ENCODE measurements around the gene TCF4.

The TCF4 gene

DNA sequence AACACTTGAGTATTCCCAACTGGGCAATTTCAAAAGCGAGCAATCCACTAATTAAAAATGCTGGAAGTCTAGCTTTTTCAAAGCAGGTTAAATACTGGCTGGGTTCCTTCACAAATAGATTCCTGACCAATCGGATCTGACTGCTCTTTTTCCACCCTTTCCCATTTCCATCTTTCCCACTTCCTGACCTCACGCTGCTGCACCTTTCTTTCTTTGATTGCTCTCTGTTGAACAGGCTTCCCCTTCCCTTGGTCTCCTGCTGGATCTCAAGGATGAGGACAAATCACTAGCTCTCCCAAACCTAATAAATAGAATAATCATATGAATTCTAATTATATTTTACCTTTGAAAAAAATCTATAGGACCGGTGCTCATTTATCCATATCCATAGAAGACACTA, 121.2 kb downstream of the TCF4 start:
- no peak for DNase-seq
- WGBS (ENCODE audit: extremely low coverage, insufficient coverage, insufficient read length) = no CpG with 5 or more reads among the region's 4 CpGs

GRCh38 chr18:55465313-55465712, 122.7 kb downstream of the TCF4 start:
- H3K18ac ChIP-seq (ENCODE audit: low read length) = no peak overlapping the region
- no peak overlapping the region for H2BK5ac ChIP-seq (ENCODE audit: low read depth, low read length, poor library complexity)
- H3K27ac ChIP-seq (ENCODE audit: low read depth, low read length) = no peak overlapping the region
- no peak overlapping the region for H3K14ac ChIP-seq (ENCODE audit: low read length)
- DNase-seq = no peak
- H2AK5ac ChIP-seq (ENCODE audit: low read length) = no peak overlapping the region
- H3K4me1 ChIP-seq (ENCODE audit: control insufficient read depth in 1 of 2, insufficient read depth in 2 of 2, low read length in 2 of 2) = no peaks in the 10 kb centered on the region
- H3K36me3 ChIP-seq (ENCODE audit: control insufficient read depth in 1 of 2, insufficient read depth in 2 of 2, low read length in 2 of 2) = peaks cover 0 to 9% of the 10 kb centered on the region in 2 experiments
- H3K9ac ChIP-seq (ENCODE audit: low read length) = no peak overlapping the region
- H4K8ac ChIP-seq (ENCODE audit: low read depth, low read length) = no peak overlapping the region
- H3K23ac ChIP-seq (ENCODE audit: low read length) = no peak overlapping the region
- no peak overlapping the region for H4K91ac ChIP-seq (ENCODE audit: low read depth, low read length)
- H3K4ac ChIP-seq (ENCODE audit: low read depth, low read length) = no peak overlapping the region
- no peak overlapping the region for H2BK120ac ChIP-seq (ENCODE audit: insufficient read depth, low read length, poor library complexity)
- H3K79me2 ChIP-seq (ENCODE audit: control insufficient read depth, insufficient read depth, low read length, poor library complexity) = no peaks in the 10 kb centered on the region
- H4K12ac ChIP-seq (ENCODE audit: low read depth, low read length) = no peak overlapping the region
- no peak overlapping the region for H2BK12ac ChIP-seq (ENCODE audit: low read length)
- H3K9me3 ChIP-seq (ENCODE audit: insufficient read depth, low read depth, low read length) = no peaks in the 10 kb centered on the region
- no peaks in the 10 kb centered on the region for H3K27me3 ChIP-seq (ENCODE audit: insufficient read depth, low read length)
- H2AFZ ChIP-seq (ENCODE audit: insufficient read depth, low read length, poor library complexity) = no peak overlapping the region
- no peak overlapping the region for H3K4me2 ChIP-seq (ENCODE audit: low read length)
- H3K4me3 ChIP-seq (ENCODE audit: low read depth, low read length) = no peak overlapping the region
- no CpG with 5 or more reads among the region's 2 CpGs for WGBS (ENCODE audit: extremely low coverage, insufficient coverage, insufficient read length)
- H3K79me1 ChIP-seq (ENCODE audit: low read length) = no peaks in the 10 kb centered on the region

More for the DNA sequence above, 121.2 kb downstream of the TCF4 start:
- H4K8ac ChIP-seq (ENCODE audit: low read depth, low read length) = no peak overlapping the region
- H3K27me3 ChIP-seq (ENCODE audit: insufficient read depth, low read length) = no peaks in the 10 kb centered on the region
- H3K9me3 ChIP-seq (ENCODE audit: insufficient read depth, low read depth, low read length) = no peaks in the 10 kb centered on the region
- H3K18ac ChIP-seq (ENCODE audit: low read length) = no peak overlapping the region
- no peak overlapping the region for H3K27ac ChIP-seq (ENCODE audit: low read depth, low read length)
- no peak overlapping the region for H2BK120ac ChIP-seq (ENCODE audit: insufficient read depth, low read length, poor library complexity)
- no peak overlapping the region for H3K14ac ChIP-seq (ENCODE audit: low read length)
- H4K91ac ChIP-seq (ENCODE audit: low read depth, low read length) = no peak overlapping the region
- no peak overlapping the region for H2AK5ac ChIP-seq (ENCODE audit: low read length)
- no peak overlapping the region for H3K9ac ChIP-seq (ENCODE audit: low read length)
- H3K4me2 ChIP-seq (ENCODE audit: low read length) = no peak overlapping the region
- no peak overlapping the region for H3K23ac ChIP-seq (ENCODE audit: low read length)
- H3K79me2 ChIP-seq (ENCODE audit: control insufficient read depth, insufficient read depth, low read length, poor library complexity) = no peaks in the 10 kb centered on the region
- no peaks in the 10 kb centered on the region for H3K4me1 ChIP-seq (ENCODE audit: control insufficient read depth in 1 of 2, insufficient read depth in 2 of 2, low read length in 2 of 2)
- no peak overlapping the region for H2BK12ac ChIP-seq (ENCODE audit: low read length)
- no peaks in the 10 kb centered on the region for H3K79me1 ChIP-seq (ENCODE audit: low read length)
- no peak overlapping the region for H3K4ac ChIP-seq (ENCODE audit: low read depth, low read length)
- no peak overlapping the region for H3K4me3 ChIP-seq (ENCODE audit: low read depth, low read length)
- H4K12ac ChIP-seq (ENCODE audit: low read depth, low read length) = no peak overlapping the region
- no peak overlapping the region for H2AFZ ChIP-seq (ENCODE audit: insufficient read depth, low read length, poor library complexity)
- H2BK5ac ChIP-seq (ENCODE audit: low read depth, low read length, poor library complexity) = no peak overlapping the region
- H3K36me3 ChIP-seq (ENCODE audit: control insufficient read depth in 1 of 2, insufficient read depth in 2 of 2, low read length in 2 of 2) = peaks cover 0 to 10% of the 10 kb centered on the region in 2 experiments

DNA sequence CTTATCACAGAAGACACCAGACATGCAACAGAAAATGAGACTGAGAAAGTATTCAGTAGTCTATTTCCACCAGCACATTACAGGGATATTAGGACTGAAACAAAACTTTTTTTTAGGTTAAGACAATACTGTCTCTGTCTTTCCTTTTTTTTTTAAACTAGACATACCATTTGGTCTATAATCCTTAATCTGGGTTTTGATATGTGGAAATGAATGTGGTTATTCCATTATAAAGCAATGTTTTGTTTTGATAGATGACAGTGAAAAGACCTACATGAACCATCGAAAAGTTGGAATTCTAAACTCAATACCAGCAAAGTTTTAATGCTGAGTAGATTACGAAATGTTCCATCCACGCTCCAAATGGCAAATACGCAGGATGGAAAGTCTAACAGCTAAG, 123.4 kb downstream of the TCF4 start:
- Histone ChIP-seq H3K18ac (ENCODE audit: low read length) (no peak overlapping the region), H3K36me3 (ENCODE audit: control insufficient read depth in 1 of 2, insufficient read depth in 2 of 2, low read length in 2 of 2) (peaks cover 0 to 9% of the 10 kb centered on the region in 2 experiments), H3K9me3 (ENCODE audit: insufficient read depth, low read depth, low read length) (no peaks in the 10 kb centered on the region), H2BK5ac (ENCODE audit: low read depth, low read length, poor library complexity) (no peak overlapping the region), H4K91ac (ENCODE audit: low read depth, low read length) (no peak overlapping the region), H4K12ac (ENCODE audit: low read depth, low read length) (no peak overlapping the region), H2AK5ac (ENCODE audit: low read length) (no peak overlapping the region), H3K27me3 (ENCODE audit: insufficient read depth, low read length) (no peaks in the 10 kb centered on the region), H2AFZ (ENCODE audit: insufficient read depth, low read length, poor library complexity) (no peak overlapping the region), H3K23ac (ENCODE audit: low read length) (no peak overlapping the region), H3K27ac (ENCODE audit: low read depth, low read length) (no peak overlapping the region), H3K79me2 (ENCODE audit: control insufficient read depth, insufficient read depth, low read length, poor library complexity) (no peaks in the 10 kb centered on the region), H4K8ac (ENCODE audit: low read depth, low read length) (no peak overlapping the region), H3K4me3 (ENCODE audit: low read depth, low read length) (no peak overlapping the region), H3K9ac (ENCODE audit: low read length) (no peak overlapping the region), H2BK120ac (ENCODE audit: insufficient read depth, low read length, poor library complexity) (no peak overlapping the region), H3K14ac (ENCODE audit: low read length) (no peak overlapping the region), H3K4me2 (ENCODE audit: low read length) (no peak overlapping the region), H3K4me1 (ENCODE audit: control insufficient read depth in 1 of 2, insufficient read depth in 2 of 2, low read length in 2 of 2) (no peaks in the 10 kb centered on the region), H3K4ac (ENCODE audit: low read depth, low read length) (no peak overlapping the region), H3K79me1 (ENCODE audit: low read length) (no peaks in the 10 kb centered on the region), H2BK12ac (ENCODE audit: low read length) (no peak overlapping the region)
- no CpG with 5 or more reads among the region's 4 CpGs for WGBS (ENCODE audit: extremely low coverage, insufficient coverage, insufficient read length)
- no peak for DNase-seq

DNA sequence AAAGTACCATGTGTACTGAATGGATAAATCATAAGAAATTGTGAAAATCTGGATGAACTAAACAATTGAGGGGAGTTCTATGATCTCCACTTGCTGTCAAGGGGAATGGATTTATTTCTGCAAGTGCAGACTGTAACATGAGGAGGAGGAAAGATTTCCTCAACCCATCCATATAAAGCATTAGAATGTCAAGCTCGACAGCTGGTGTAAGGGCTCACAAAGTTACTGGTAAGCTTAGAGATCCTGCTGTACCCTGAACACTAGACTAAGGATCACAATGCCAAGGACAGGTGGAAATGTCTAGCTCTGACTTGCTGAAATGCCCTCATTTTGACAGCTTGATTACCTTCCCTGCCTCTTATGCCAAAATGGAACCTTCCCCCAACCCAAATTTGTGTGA, 125.3 kb downstream of the TCF4 start:
- Histone ChIP-seq H3K27ac (ENCODE audit: low read depth, low read length) (no peak overlapping the region), H3K4me3 (ENCODE audit: low read depth, low read length) (no peak overlapping the region), H3K36me3 (ENCODE audit: control insufficient read depth in 1 of 2, insufficient read depth in 2 of 2, low read length in 2 of 2) (peaks cover 0 to 6% of the 10 kb centered on the region in 2 experiments), H3K4me2 (ENCODE audit: low read length) (no peak overlapping the region), H3K79me1 (ENCODE audit: low read length) (no peaks in the 10 kb centered on the region), H2AFZ (ENCODE audit: insufficient read depth, low read length, poor library complexity) (no peak overlapping the region), H3K14ac (ENCODE audit: low read length) (no peak overlapping the region), H2BK12ac (ENCODE audit: low read length) (no peak overlapping the region), H4K91ac (ENCODE audit: low read depth, low read length) (no peak overlapping the region), H2AK5ac (ENCODE audit: low read length) (no peak overlapping the region), H3K4ac (ENCODE audit: low read depth, low read length) (no peak overlapping the region), H4K8ac (ENCODE audit: low read depth, low read length) (no peak overlapping the region), H3K9ac (ENCODE audit: low read length) (peak overlapping the region; percentile 22), H3K23ac (ENCODE audit: low read length) (no peak overlapping the region), H4K12ac (ENCODE audit: low read depth, low read length) (no peak overlapping the region), H3K9me3 (ENCODE audit: insufficient read depth, low read depth, low read length) (no peaks in the 10 kb centered on the region), H3K79me2 (ENCODE audit: control insufficient read depth, insufficient read depth, low read length, poor library complexity) (no peaks in the 10 kb centered on the region), H3K18ac (ENCODE audit: low read length) (no peak overlapping the region), H2BK120ac (ENCODE audit: insufficient read depth, low read length, poor library complexity) (no peak overlapping the region), H3K27me3 (ENCODE audit: insufficient read depth, low read length) (no peaks in the 10 kb centered on the region), H2BK5ac (ENCODE audit: low read depth, low read length, poor library complexity) (no peak overlapping the region), H3K4me1 (ENCODE audit: control insufficient read depth in 1 of 2, insufficient read depth in 2 of 2, low read length in 2 of 2) (no peaks in the 10 kb centered on the region)
- DNase-seq = no peak
- no CpG with 5 or more reads among the region's 1 CpG for WGBS (ENCODE audit: extremely low coverage, insufficient coverage, insufficient read length)

All from trophoblast cell (in vitro differentiated cells and primary cell).